CD4-positive, alpha-beta T cell treated with Interleukin-4 for 1 hour (primary cell): ENCODE data around the gene TNFRSF13B.
"Not testable (repeated sequence)": the region's sequence is repeated elsewhere in the genome, so short reads cannot be mapped to it uniquely, and the experiment has no call there.

ENCODE experiments used
- DNase-seq, 2 donors: peaks; one replicate each; pipeline ENCODE4 v3.0.0-alpha.2; 2020 to 2022

Gene TNFRSF13B

DNA sequence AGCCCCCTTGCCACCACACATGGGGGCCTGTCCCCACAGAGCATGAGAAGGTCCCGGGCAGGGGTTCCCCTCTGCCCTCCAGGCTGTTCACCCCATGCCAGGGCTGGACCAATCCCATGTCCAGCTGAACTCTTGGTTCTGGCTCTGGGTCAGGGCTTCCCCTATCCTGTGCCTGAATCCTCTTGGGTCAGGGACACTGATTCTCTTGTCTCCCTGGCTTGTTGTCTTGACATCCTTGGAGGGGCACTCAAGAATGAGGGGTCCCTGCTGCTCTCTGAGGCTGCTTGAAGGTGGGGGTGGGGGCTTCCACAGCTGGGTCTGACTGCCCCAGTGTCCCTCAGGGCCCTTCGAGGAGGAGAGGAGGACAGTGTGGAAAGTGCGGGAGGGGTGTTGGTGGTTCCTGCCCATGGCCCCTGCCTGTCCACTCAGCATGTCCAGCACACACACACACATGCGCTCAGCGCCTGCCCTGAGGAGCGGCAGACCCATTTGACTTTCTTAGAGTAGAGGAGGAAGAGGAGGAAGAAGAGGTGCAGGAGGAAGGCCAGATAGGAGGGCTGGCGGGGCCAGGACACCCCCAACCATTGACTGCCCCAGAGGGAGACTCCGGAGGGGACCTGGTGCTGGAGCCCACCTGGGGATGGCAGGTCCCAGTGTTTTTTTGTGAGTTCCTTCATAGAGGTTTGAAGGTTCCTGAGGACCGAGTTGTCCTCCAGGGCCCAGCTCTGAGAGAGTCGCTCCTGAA, 47.0 kb downstream of the TNFRSF13B start:
- DNase-seq: no peak

DNA sequence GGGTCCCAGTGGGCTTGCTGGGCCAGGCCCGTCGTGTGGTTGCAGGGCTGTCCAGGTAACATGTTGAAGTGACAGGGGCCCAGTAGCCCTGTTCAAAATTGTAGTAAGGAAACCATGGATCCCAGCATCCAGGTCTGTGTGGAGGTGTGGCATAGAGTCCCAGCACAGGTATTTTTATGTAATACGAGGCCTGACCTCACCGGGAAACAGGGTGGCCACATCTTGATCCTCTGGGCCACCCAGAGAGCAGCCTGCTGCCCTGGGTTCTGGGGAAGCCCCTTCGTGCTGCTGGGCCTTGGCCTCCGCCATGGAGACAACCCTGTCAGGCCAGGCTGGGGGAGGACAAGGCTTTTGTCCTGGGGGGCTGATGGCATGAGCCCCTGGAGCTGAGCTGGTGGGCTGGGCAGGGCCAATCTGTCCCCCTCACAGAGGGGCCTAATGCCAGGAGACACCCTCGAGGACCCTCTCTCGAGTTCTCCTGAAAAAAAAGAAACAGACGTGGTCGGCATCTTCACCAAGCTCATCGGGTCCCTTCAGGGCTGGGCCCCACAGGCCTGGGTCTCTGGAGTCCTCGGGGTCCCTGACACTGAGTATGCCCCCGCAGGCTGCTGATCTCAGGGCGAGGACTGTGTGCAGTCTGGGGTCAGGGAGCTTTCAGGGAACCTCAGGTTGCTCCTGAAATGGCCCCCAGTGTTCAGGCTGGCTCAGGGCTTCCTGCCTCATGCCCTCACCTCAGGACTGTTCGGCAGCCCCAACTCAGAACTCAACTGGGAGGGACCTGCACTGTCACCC, 47.8 kb downstream of the TNFRSF13B start:
- peak in 1 of 2 donors; percentile 10 for DNase-seq

GRCh38 chr17:16923097-16923903, 48.6 kb downstream of the TNFRSF13B start:
- peak in 1 of 2 donors; percentile 9 for DNase-seq

DNA sequence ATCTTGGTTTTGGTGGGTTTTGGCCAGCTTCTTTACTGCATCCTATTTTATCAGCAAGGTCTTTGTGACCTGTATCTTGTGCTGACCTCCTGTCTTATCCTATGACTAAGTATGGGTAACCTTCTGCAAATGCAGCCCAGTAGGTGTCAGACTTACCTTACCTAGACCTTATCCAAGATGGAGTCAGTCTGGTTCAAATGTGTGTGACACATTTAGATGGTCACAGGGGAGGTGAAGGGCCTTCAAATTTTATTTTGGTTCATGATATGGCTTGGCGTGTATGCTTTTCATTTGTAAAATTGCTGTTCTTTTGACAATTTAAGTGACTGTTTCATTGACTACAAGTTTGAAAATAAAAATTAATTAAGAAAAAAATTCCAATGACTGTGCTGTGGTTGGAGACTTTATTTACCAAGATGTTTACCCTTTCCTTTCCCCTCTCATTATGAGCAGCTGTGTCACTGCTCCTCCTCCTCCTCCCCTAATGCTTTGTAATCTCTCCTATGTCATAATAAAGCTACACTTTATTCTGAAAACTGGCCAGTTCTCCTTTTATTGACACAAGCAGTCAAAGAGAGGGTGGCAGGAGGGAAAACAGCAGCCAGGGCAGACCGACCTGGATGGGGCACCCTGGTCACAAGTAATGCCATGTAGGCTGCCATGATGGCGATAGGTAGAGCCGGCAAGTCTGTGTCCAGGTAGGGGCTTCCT, 49.4 kb downstream of the TNFRSF13B start:
- peak; percentile 10 to 17 for DNase-seq

- DNase-seq: not testable (repeated sequence)
Observed at GRCh38 chr17:16921451-16921850, 50.5 kb downstream of the TNFRSF13B start.

- peak in 1 of 2 donors; percentile 8 for DNase-seq
Observed at GRCh38 chr17:16920628-16921020, 51.3 kb downstream of the TNFRSF13B start.

GRCh38 chr17:16919663-16920627, 52.0 kb downstream of the TNFRSF13B start:
- DNase-seq: peak in 1 of 2 donors; percentile 7

- no peak for DNase-seq
Observed at GRCh38 chr17:16918443-16918842, 53.5 kb downstream of the TNFRSF13B start.

DNA sequence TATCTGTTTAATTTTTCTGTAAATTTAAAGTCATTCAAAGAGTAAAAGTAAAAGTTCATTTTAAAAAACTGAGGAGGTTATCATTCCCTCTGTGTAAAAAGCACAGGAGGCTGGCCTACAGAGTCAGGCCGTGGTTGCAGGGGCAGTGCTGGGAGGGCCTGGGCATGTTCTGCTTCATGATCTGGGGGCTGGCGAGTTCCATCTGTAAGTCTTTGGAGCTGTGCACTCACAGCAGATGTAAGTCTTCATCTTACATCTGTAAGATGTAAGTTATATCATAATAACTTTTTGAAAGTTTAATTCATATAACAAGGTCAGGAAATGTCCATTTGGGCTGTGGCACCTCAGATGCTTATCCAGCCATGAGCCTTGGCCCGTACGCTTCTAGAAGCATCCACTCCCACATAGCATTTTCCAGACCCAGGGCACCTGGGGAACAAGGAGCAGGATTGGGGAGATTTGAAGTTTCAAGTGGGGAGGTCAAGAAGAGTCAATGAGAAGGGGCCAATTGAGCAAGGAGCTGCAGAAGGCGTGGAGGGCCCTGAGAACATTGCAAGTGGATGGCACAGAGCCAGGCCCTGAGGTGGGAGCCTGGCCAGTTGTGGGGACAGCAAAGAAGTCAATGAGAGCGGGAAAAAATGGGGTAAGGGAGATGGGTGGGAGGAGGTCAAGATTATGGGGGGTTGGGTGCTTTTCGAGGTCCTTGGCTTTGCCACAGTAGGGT, 54.1 kb downstream of the TNFRSF13B start:
- DNase-seq: no peak

DNA sequence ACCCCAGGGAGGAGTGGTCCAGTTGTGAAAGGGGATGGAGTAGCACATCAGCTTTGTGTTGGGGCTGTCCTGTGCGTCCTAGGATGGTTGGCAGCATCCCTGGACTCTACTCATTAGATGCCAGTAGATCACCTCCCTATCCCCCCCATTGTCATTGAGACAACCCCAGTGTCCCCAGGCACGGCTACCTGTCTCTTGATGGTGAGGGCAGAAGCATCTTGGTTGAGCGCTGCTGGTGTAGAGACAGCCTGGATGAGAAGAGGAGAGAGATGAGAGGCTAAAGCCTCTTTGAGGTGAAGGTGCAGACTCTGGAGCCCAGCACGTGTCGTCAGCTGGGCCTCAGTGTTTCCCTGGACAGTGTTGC, 55.4 kb downstream of the TNFRSF13B start:
- no peak for DNase-seq

GRCh38 chr17:16915752-16916556, 56.0 kb downstream of the TNFRSF13B start:
- peak; percentile 16 to 43 for DNase-seq

DNA sequence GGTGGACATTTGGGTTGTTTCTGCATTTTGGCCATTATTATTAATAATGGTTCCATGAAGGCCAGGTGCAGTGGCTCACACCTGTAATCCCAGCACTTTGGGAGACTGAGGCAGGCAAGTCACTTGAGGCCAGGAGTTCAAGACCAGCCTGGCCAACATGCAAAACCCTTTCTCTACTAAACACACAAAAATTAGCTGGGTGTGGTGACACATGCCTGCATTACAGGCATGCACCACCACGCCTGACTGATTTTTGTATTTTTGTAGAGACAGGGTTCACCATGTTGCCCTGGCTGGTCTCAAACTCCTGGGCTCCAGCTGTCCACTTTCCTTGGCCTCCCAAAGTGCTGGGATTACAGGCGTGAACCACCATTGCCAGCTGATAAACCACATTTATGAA, 58.5 kb downstream of the TNFRSF13B start:
- no peak for DNase-seq

GRCh38 chr17:16912021-16912962, 59.6 kb downstream of the TNFRSF13B start:
- no peak for DNase-seq

DNA sequence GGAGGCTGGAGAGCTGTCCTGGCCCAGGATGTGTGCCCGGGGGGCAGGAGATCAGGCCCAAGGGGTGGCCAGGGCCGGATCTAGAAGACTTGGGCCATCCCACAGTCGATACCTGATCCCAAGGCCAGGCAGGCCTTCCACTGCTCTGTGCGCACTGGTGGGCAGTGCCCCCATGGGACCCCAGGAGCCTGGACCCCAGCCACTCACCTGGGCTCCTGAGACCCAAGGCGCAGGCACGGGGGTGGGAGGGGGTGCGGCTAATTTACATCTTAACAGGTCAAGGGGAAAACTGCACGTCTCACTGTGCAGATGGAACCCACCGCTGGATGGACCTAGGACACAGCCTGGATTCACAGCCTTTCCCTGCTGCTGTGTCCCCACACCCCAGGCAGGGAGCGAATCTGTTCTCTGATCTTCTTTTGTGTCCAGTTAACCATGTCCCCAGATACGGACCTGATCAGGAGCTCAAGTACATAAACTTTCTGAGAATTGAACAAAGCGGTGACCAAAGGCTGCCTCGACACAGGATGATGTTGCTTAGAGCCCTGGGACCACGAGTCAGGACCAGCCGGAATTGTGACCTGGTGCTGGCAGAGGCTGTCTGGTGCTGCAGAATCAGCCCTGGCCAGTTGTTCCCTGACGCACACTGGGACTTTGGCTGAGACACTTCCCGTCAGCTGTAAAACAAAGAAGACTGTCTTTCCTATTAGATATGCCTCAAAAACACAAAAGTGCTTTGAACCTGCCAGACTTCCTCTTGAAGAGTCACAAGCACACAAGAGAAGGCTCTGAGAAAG, 60.6 kb downstream of the TNFRSF13B start:
- peak in 1 of 2 donors; percentile 12 for DNase-seq

GRCh38 chr17:16910341-16910740, 61.6 kb downstream of the TNFRSF13B start:
- no peak for DNase-seq

DNA sequence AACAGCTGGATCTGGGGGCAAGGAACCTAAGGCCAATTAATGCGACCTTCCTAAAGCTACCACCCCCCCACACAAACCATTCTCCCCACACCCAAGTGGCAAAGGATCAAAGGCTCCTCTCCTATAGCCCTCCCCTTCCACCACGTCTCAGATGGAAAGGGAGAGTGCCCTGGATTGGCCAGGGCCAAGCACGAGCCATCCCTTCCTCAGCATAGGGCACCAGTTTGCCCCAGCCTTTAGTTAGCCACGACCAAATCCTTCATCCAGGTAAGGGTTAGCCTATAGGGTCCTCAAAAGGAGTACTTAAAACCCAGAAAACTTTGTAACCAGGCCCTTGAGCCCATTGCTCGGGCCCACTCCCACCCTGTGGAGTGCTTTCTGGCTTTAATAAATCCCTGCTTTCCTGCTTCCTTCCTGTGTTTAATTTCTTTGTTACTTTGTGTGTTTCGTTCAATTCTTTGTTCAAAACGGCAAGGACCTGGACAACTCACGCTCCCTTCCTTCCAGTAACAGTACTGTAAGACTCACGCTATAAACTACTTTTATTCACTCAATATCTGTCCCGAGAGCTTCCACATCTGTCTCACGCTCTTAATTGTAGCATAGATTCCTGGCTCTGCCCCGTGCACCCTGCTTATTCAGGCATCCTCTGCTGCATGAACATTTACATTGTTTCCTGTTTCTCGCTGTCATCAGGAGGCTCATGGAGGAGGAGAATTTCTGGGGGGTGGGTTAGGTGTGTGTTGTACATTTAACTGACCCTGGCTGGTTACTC, 62.3 kb downstream of the TNFRSF13B start:
- no peak for DNase-seq

DNA sequence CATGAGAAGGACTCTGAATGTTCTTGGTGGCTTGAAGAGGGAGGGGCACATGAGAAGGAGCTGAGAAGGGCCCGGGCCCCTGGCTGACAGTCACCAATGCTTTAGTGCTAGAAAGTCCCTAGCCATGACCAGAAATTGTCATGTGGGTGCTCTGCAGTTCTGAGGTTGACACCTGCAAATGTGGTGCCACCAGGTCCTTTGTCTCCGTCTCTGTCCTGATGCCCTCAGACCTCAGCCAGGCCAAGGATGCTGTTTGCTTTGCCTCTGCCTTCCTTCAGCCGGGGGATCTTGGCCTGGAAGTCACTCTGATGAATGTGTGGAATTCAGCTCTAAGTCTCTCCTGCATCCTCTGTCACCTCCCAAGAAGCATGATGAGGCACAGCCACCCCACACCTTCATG, 63.6 kb downstream of the TNFRSF13B start:
- no peak for DNase-seq
